ENCODE measurements around the gene CDKN3. TPM values are rescaled to one million over a fixed set of nuclear protein-coding genes. Genes with fewer than 3 reads are reported as not detected.
A peak's percentile ranks its signal among the peaks of the same experiment; 100 is the strongest.

The CDKN3 gene
- total RNA-seq, 1 experiment from 2014 or later, result 62.5 TPM

DNA sequence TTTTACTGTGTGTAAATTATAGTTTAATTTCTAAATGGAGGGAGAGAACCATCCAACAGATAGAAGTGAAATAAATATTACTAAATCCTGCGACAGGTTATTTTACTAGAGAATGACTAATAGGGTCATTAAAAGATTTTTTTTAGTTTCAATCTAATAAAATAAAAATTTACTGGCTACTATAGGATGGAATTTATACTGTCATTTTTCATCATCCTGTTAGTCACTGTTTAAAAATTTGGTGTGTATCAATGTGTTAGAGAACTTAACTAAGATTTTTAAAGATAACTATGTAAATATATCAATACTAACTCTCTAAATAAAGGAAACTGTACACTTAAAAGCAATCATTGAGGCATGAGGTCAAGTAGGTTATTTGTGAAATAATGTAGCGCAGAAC is 41.1 kb upstream of the CDKN3 start:
- H3K9me3 ChIP-seq (ENCODE audit: control insufficient read depth in 1 of 2, insufficient read depth in 1 of 2, low read depth in 1 of 2, low read length in 2 of 2), result no peaks in the 10 kb centered on the region
- H3K36me3 ChIP-seq (ENCODE audit: control insufficient read depth in 1 of 2, insufficient read depth in 2 of 2, low read length in 2 of 2), result no peaks in the 10 kb centered on the region
- intact Hi-C loops (cut with micrococcal nuclease), result no loop called here
- BruUV-seq (replicated peaks), result no TSS peak
- ChIA-PET CTCF (interaction anchor here (1.4 kb wide), 1 partner anchor 8 kb away, joined by 13 read pairs; no protein-coding TSS in a partner anchor), POLR2A (interaction anchor here (1.4 kb wide), 1 partner anchor 11 kb away, joined by 3 read pairs; no protein-coding TSS in a partner anchor), RAD21 (ENCODE audit: low non-redundant PET in 1 of 2, low total read pairs in 2 of 2, uncharacterized antibody in 2 of 2, unreplicated experiment in 2 of 2) (no interaction called here)
- TF ChIP-seq YY1 (IDR thresholded peaks at IDR 0.05; ENCODE audit: extremely low read depth, insufficient replicate concordance, low read depth, low read length) (no peak), POLR2A (IDR thresholded peaks at IDR 0.05; ENCODE audit: borderline replicate concordance, extremely low read depth, insufficient read depth, insufficient read length) (no peak), POLR2AphosphoS5 (IDR thresholded peaks at IDR 0.05; ENCODE audit: low read depth, low read length) (no peak), SIN3A (IDR thresholded peaks at IDR 0.05; ENCODE audit: low read depth) (no peak), EGR1 (IDR thresholded peaks at IDR 0.05; ENCODE audit: low read depth) (no peak), JUND (IDR thresholded peaks at IDR 0.05) (no peak), FOSL1 (IDR thresholded peaks at IDR 0.05; ENCODE audit: low read depth) (no peak), TCF7L2 (IDR thresholded peaks at IDR 0.05; ENCODE audit: borderline replicate concordance, extremely low read depth, insufficient read depth, insufficient read length) (no peak), EZH2 (IDR thresholded peaks at IDR 0.05) (no peak), CEBPB (IDR thresholded peaks at IDR 0.05; ENCODE audit: low read depth) (no peak), EZH2phosphoT487 (IDR thresholded peaks at IDR 0.05; ENCODE audit: borderline replicate concordance) (no peak), SRF (IDR thresholded peaks at IDR 0.05; ENCODE audit: low read depth) (no peak), ZFX (IDR thresholded peaks at IDR 0.05) (no peak)
- TF ChIP-seq, protein P1, sequence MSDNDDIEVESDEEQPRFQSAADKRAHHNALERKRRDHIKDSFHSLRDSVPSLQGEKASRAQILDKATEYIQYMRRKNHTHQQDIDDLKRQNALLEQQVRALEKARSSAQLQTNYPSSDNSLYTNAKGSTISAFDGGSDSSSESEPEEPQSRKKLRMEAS (IDR thresholded peaks at IDR 0.05), result no peak
- TF ChIP-seq, protein P2, sequence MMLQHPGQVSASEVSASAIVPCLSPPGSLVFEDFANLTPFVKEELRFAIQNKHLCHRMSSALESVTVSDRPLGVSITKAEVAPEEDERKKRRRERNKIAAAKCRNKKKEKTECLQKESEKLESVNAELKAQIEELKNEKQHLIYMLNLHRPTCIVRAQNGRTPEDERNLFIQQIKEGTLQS (IDR thresholded peaks at IDR 0.05), result no peak
- peak overlapping the region; percentile 31 for H2AFZ ChIP-seq (ENCODE audit: low read depth, low read length, poor library complexity, severe bottlenecking)
- peaks cover 0 to 7% of the 10 kb centered on the region in 2 experiments; a peak in 1 of 4 replicates for H3K4me1 ChIP-seq (ENCODE audit: control insufficient read depth in 1 of 2, insufficient read depth in 2 of 2, low read length in 2 of 2)
- no peak overlapping the region for H3K9ac ChIP-seq (ENCODE audit: low read length)
- H3K4me3 ChIP-seq (replicated peaks in 1 of 2; ENCODE audit: low read depth in 1 of 2, low read length in 2 of 2), result no peak overlapping the region
- DNase-seq (ENCODE audit: low read depth, low spot score) (no peak), ATAC-seq (no peak)
- no peaks in the 10 kb centered on the region for H3K27me3 ChIP-seq (ENCODE audit: insufficient read depth, low read length)
- no peaks in the 10 kb centered on the region for H4K20me1 ChIP-seq (ENCODE audit: insufficient read depth)
- H3K79me2 ChIP-seq (ENCODE audit: insufficient read depth, low read length), result no peaks in the 10 kb centered on the region
- H3K9me2 ChIP-seq (ENCODE audit: insufficient read depth), result no peaks in the 10 kb centered on the region
- no peak overlapping the region for H3K4me2 ChIP-seq (ENCODE audit: low read length)
- H3K27ac ChIP-seq (ENCODE audit: low read depth, low read length), result no peak overlapping the region
